GM20431 (cell line): ENCODE measurements around the gene FHL2.

ENCODE experiments used
- in situ Hi-C: fragments of 300-500 bp; cut with MseI, MboI; formaldehyde crosslinking; loops from one replicate; pipeline ENCODE4 v1.15.0; 2020; ENCODE audit warnings: low sequenced_read_pairs; ENCODE audit not compliant: unreplicated experiment

Gene FHL2

GRCh38 chr2:105400138-105400540 lies 1.3 kb upstream of the FHL2 start:
- in situ Hi-C loops = no loop called here

GRCh38 chr2:105399207-105399861 lies 483 bp upstream of the FHL2 start:
- in situ Hi-C loops = no loop called here

GRCh38 chr2:105397953-105398335 lies 907 bp downstream of the FHL2 start:
- in situ Hi-C loops = no loop called here

GRCh38 chr2:105397025-105397722 lies 1.7 kb downstream of the FHL2 start:
- in situ Hi-C loops = no loop called here

- in situ Hi-C loops = no loop called here
Observed at GRCh38 chr2:105396254-105397024, 2.4 kb downstream of the FHL2 start.

GRCh38 chr2:105395691-105396090 lies 3.2 kb downstream of the FHL2 start:
- in situ Hi-C loops = no loop called here

- in situ Hi-C loops = no loop called here
Observed at GRCh38 chr2:105394951-105395611, 3.8 kb downstream of the FHL2 start.

GRCh38 chr2:105393373-105394055 lies 5.3 kb downstream of the FHL2 start:
- in situ Hi-C loops = no loop called here

- in situ Hi-C loops = no loop called here
Observed at GRCh38 chr2:105391763-105392662, 6.8 kb downstream of the FHL2 start.

GRCh38 chr2:105391058-105391627 lies 7.7 kb downstream of the FHL2 start:
- in situ Hi-C loops = no loop called here

- in situ Hi-C loops = no loop called here
Observed at GRCh38 chr2:105390454-105390853, 8.4 kb downstream of the FHL2 start.

- in situ Hi-C loops = no loop called here
Observed at GRCh38 chr2:105388971-105389381, 9.9 kb downstream of the FHL2 start.

GRCh38 chr2:105387225-105387624 lies 11.6 kb downstream of the FHL2 start:
- in situ Hi-C loops = no loop called here

GRCh38 chr2:105385731-105386540 lies 12.9 kb downstream of the FHL2 start:
- in situ Hi-C loops = no loop called here

- in situ Hi-C loops = no loop called here
Observed at GRCh38 chr2:105384861-105385260, 14.0 kb downstream of the FHL2 start.

- in situ Hi-C loops = no loop called here
Observed at GRCh38 chr2:105384216-105384615, 14.6 kb downstream of the FHL2 start.

GRCh38 chr2:105383432-105384166 lies 15.3 kb downstream of the FHL2 start:
- in situ Hi-C loops = no loop called here
